Ramos (cell line): ENCODE measurements around the gene ZGRF1.
"Not testable (repeated sequence)": the region's sequence is repeated elsewhere in the genome, so short reads cannot be mapped to it uniquely, and the experiment has no call there.

Experiments used
- in situ Hi-C: fragments of 300-500 bp; cut with MboI; formaldehyde crosslinking; loops from one replicate; pipeline ENCODE4 v1.14.3; 2022; ENCODE audit warnings: low sequenced_read_pairs; ENCODE audit not compliant: unreplicated experiment

ZGRF1 gene

GRCh38 chr4:112492321-112492720 is 144.4 kb downstream of the ZGRF1 start:
- in situ Hi-C loops, result no loop called here

GRCh38 chr4:112490808-112491207 is 145.9 kb downstream of the ZGRF1 start:
- in situ Hi-C loops, result not testable (repeated sequence)
